Measurements from ENCODE around the gene EIF4G3. TPM values are rescaled to one million over a fixed set of nuclear protein-coding genes. Genes with fewer than 3 reads are reported as not detected.
"Not testable (repeated sequence)": the region's sequence is repeated elsewhere in the genome, so short reads cannot be mapped to it uniquely, and the experiment has no call there.

Gene EIF4G3
- total and polyA plus RNA-seq, 2 of the 8 experiments (the other 6 are each of a cell fraction or from before 2014, with no cell fraction given) = 47.5 to 66.6 TPM

DNA sequence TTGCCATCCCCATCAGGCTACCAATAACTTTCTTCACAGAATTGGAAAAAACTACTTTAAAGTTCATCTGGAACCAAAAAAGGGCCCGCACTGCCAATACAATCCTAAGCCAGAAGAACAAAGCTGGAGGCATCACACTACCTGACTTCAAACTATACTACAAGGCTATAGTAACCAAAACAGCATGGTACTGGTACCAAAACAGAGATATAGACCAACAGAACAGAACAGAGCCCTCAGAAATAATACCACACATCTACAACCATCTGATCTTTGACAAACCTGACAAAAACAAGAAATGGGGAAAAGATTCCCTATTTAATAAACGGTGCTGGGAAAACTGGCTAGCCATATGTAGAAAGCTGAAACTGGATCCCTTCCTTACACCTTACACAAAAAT, 84.2 kb downstream of the EIF4G3 start:
- H2BK120ac ChIP-seq (replicated peaks; ENCODE audit: low read depth, low read length); H3K23me2 ChIP-seq (ENCODE audit: low read depth, low read length); H2BK15ac ChIP-seq (ENCODE audit: low read length); H3K9me3 ChIP-seq (ENCODE audit: insufficient read depth in 2 of 2, low read depth in 1 of 2, low read length in 1 of 2); H3K18ac ChIP-seq (ENCODE audit: extremely low read depth, low read length); H2AFZ ChIP-seq (ENCODE audit: low read length); H2BK20ac ChIP-seq (ENCODE audit: low read length); H3K4me1 ChIP-seq (replicated peaks in 1 of 4; ENCODE audit: control insufficient read depth in 3 of 4, insufficient read depth in 4 of 4, low read length in 3 of 4); POLR2A ChIA-PET (ENCODE audit: partially characterized antibody); DNase-seq (ENCODE audit: low read depth in 1 of 2, low spot score in 2 of 2); H4K20me1 ChIP-seq (replicated peaks in 1 of 2; ENCODE audit: control insufficient read depth in 1 of 2, insufficient read depth in 2 of 2, low read length in 2 of 2); H3K9ac ChIP-seq (replicated peaks in 1 of 4; ENCODE audit: extremely low read depth in 1 of 4, low read depth in 3 of 4, low read length in 3 of 4); H3K4me3 ChIP-seq (ENCODE audit: extremely low read depth in 1 of 4, insufficient read depth in 2 of 4, low read depth in 3 of 4, low read length in 4 of 4); H3K56ac ChIP-seq (replicated peaks; ENCODE audit: insufficient read length, low read depth, low read length); H3K79me1 ChIP-seq (ENCODE audit: low read depth, low read length); H3K23ac ChIP-seq (ENCODE audit: insufficient read length); H4K91ac ChIP-seq (replicated peaks; ENCODE audit: insufficient read length, low read length); H4K5ac ChIP-seq (ENCODE audit: insufficient read length, low read depth, low read length); H2BK5ac ChIP-seq (ENCODE audit: low read depth, low read length); H3K27me3 ChIP-seq (replicated peaks in 1 of 4; ENCODE audit: control insufficient read depth in 3 of 4, extremely low read depth in 1 of 4, insufficient read depth in 3 of 4, low read length in 3 of 4); H3K4me2 ChIP-seq (ENCODE audit: insufficient read depth in 1 of 2, low read depth in 2 of 2, low read length in 2 of 2); H2AK5ac ChIP-seq (ENCODE audit: low read depth, low read length); H3K14ac ChIP-seq (ENCODE audit: insufficient read length); H4K8ac ChIP-seq (ENCODE audit: extremely low read depth, insufficient read depth, low read length); H2BK12ac ChIP-seq (ENCODE audit: low read depth, low read length); H3K27ac ChIP-seq (ENCODE audit: low read depth, low read length); FAIRE-seq; H3K36me3 ChIP-seq (ENCODE audit: control insufficient read depth in 2 of 4, insufficient read depth in 4 of 4, low read length in 3 of 4); H3K4ac ChIP-seq (replicated peaks; ENCODE audit: insufficient read length, low read depth, low read length): not testable (repeated sequence)
- CTCF ChIA-PET (ENCODE audit: partially characterized antibody) = interaction anchor here (0.7 kb wide), 1 partner anchor 35 kb away, joined by 4 read pairs; no protein-coding TSS in a partner anchor
- 80% methylated on average over 2 of the region's 2 CpGs; no CpG with 5 or more reads in 1 of the 2 experiments for WGBS, 2 experiments (ENCODE audit: extremely low coverage in 1 of 2, insufficient coverage in 1 of 2, insufficient read length in 1 of 2, insufficient replicate concordance in 2 of 2, low coverage in 1 of 2, low lambda C conversion rate in 2 of 2, missing lambda C conversion rate in 1 of 2)
- H3K79me2 ChIP-seq (ENCODE audit: control insufficient read depth in 1 of 2, insufficient read depth in 2 of 2, low read length in 2 of 2) = peaks cover 0 to 55% of the 10 kb centered on the region in 2 experiments; a peak in 2 of 4 replicates

- H3K4ac ChIP-seq (replicated peaks; ENCODE audit: insufficient read length, low read depth, low read length); H3K56ac ChIP-seq (replicated peaks; ENCODE audit: insufficient read length, low read depth, low read length); H3K36me3 ChIP-seq (ENCODE audit: control insufficient read depth in 2 of 4, insufficient read depth in 4 of 4, low read length in 3 of 4); H2BK12ac ChIP-seq (ENCODE audit: low read depth, low read length); DNase-seq (ENCODE audit: low read depth in 1 of 2, low spot score in 2 of 2); H3K14ac ChIP-seq (ENCODE audit: insufficient read length); H4K20me1 ChIP-seq (replicated peaks in 1 of 2; ENCODE audit: control insufficient read depth in 1 of 2, insufficient read depth in 2 of 2, low read length in 2 of 2); H3K9ac ChIP-seq (replicated peaks in 1 of 4; ENCODE audit: extremely low read depth in 1 of 4, low read depth in 3 of 4, low read length in 3 of 4); H4K5ac ChIP-seq (ENCODE audit: insufficient read length, low read depth, low read length); H2BK120ac ChIP-seq (replicated peaks; ENCODE audit: low read depth, low read length); H3K23ac ChIP-seq (ENCODE audit: insufficient read length); H3K4me3 ChIP-seq (ENCODE audit: extremely low read depth in 1 of 4, insufficient read depth in 2 of 4, low read depth in 3 of 4, low read length in 4 of 4); H3K79me1 ChIP-seq (ENCODE audit: low read depth, low read length); POLR2A ChIA-PET (ENCODE audit: partially characterized antibody); H2AFZ ChIP-seq (ENCODE audit: low read length); H3K4me2 ChIP-seq (ENCODE audit: insufficient read depth in 1 of 2, low read depth in 2 of 2, low read length in 2 of 2); H4K91ac ChIP-seq (replicated peaks; ENCODE audit: insufficient read length, low read length); H4K8ac ChIP-seq (ENCODE audit: extremely low read depth, insufficient read depth, low read length); FAIRE-seq; H2AK5ac ChIP-seq (ENCODE audit: low read depth, low read length); H3K27me3 ChIP-seq (replicated peaks in 1 of 4; ENCODE audit: control insufficient read depth in 3 of 4, extremely low read depth in 1 of 4, insufficient read depth in 3 of 4, low read length in 3 of 4); H3K23me2 ChIP-seq (ENCODE audit: low read depth, low read length); H2BK15ac ChIP-seq (ENCODE audit: low read length); H3K4me1 ChIP-seq (replicated peaks in 1 of 4; ENCODE audit: control insufficient read depth in 3 of 4, insufficient read depth in 4 of 4, low read length in 3 of 4); H2BK5ac ChIP-seq (ENCODE audit: low read depth, low read length); H3K18ac ChIP-seq (ENCODE audit: extremely low read depth, low read length); H3K27ac ChIP-seq (ENCODE audit: low read depth, low read length); H3K9me3 ChIP-seq (ENCODE audit: insufficient read depth in 2 of 2, low read depth in 1 of 2, low read length in 1 of 2); H2BK20ac ChIP-seq (ENCODE audit: low read length): not testable (repeated sequence)
- CTCF ChIA-PET (ENCODE audit: partially characterized antibody) = interaction anchor here (1.0 to 1.2 kb wide), 3 partner anchors 9 to 121 kb away, joined by 3 read pairs; no protein-coding TSS in a partner anchor
- H3K79me2 ChIP-seq (ENCODE audit: control insufficient read depth in 1 of 2, insufficient read depth in 2 of 2, low read length in 2 of 2) = peaks cover 0 to 42% of the 10 kb centered on the region in 2 experiments; a peak in 2 of 4 replicates
- 90% methylated on average over 11 of the region's 11 CpGs; no CpG with 5 or more reads in 1 of the 2 experiments for WGBS, 2 experiments (ENCODE audit: extremely low coverage in 1 of 2, insufficient coverage in 1 of 2, insufficient read length in 1 of 2, insufficient replicate concordance in 2 of 2, low coverage in 1 of 2, low lambda C conversion rate in 2 of 2, missing lambda C conversion rate in 1 of 2)
Measured at GRCh38 chr1:21091053-21091690, 85.5 kb downstream of the EIF4G3 start.
